Thyroid gland (tissue), 4 donors: Measurements from ENCODE around the gene HIVEP3.

Experiments used
- POLR2A ChIP-seq, 2 donors: fragments of 450-650 bp; IDR thresholded peaks; one replicate each; pipeline ENCODE4 v1.6.1; 2017; ENCODE audit warnings: antibody characterized with exemption in 2 of 2, mild to moderate bottlenecking in 2 of 2, moderate library complexity in 1 of 2
- TF ChIP-seq, protein P1 (sequence below), 6 experiments: fragments of 200-600 bp in 3 of 6; fragments of 450-650 bp in 3 of 6; sonication (generic) in 3 of 6; IDR thresholded peaks; one replicate each; pipeline ENCODE4 v1.5.1; 2016 to 2019; ENCODE audit warnings: antibody characterized with exemption in 6 of 6, mild to moderate bottlenecking in 2 of 6, inconsistent platforms in 1 of 6, moderate library complexity in 1 of 6

DNA sequence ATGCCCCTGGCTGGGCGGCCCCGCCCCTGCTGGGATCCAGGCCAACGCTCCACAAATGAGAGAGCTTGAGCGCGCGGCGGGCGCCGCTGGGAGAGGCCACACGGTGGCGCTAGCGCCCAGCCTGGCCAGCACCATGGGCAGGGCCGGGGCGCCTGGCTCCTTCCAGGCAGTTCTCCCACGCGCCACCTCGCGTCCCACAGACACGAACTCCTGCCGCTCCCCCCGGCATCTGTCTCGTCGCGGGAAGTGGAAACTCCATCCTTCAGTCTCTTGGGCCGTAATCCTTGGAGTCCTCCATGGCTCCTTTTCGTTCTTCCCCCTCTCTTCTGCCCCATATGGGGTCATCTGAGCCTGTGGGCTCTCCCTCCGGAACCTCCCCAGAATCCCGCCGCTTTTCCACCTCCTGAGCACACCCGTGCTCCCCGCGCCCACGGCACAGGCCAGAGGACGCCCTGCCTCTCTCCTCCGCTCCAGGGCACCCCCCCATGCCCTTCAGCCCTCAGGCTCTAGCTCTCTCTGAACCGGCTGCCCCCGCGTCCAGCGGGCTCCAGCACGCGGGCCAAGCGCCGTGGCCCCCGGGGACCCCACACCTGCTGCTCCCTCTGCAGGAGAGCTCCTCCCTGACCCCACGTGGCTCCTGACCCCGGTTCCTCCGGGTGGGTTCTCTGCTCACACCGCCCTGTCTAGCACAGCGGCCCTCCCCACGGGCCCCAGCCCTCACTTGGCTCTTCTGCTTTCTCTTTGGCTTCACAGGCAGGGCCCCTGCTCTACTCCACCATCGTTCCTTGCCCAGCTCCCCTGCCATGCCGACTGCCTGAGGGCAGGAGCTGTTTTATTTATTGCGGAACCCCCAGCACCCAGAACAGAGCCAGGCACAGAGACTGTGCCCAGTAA lies 402.3 kb downstream of the HIVEP3 start:
- TF ChIP-seq, protein P1, sequence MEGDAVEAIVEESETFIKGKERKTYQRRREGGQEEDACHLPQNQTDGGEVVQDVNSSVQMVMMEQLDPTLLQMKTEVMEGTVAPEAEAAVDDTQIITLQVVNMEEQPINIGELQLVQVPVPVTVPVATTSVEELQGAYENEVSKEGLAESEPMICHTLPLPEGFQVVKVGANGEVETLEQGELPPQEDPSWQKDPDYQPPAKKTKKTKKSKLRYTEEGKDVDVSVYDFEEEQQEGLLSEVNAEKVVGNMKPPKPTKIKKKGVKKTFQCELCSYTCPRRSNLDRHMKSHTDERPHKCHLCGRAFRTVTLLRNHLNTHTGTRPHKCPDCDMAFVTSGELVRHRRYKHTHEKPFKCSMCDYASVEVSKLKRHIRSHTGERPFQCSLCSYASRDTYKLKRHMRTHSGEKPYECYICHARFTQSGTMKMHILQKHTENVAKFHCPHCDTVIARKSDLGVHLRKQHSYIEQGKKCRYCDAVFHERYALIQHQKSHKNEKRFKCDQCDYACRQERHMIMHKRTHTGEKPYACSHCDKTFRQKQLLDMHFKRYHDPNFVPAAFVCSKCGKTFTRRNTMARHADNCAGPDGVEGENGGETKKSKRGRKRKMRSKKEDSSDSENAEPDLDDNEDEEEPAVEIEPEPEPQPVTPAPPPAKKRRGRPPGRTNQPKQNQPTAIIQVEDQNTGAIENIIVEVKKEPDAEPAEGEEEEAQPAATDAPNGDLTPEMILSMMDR (IDR thresholded peaks at IDR 0.05), result peak; percentile 54 to 95 (median 84)
- TF ChIP-seq POLR2A (IDR thresholded peaks at IDR 0.05), result peak in 1 of 2 donors; percentile 8
